Measurements from ENCODE around the gene MOB3B. TPM values are rescaled to one million over a fixed set of nuclear protein-coding genes. Genes with fewer than 3 reads are reported as not detected.

Gene MOB3B
- total and polyA plus RNA-seq, 10 of the 15 experiments (the other 5 are each of a cell fraction or from before 2014, with no cell fraction given) = 0.44 to 2.7 (median 0.91) TPM

- TF ChIP-seq ZBTB40 (IDR thresholded peaks at IDR 0.05; ENCODE audit: borderline replicate concordance) (no peak), TARDBP (IDR thresholded peaks at IDR 0.05; ENCODE audit: borderline replicate concordance) (no peak), IKZF2 (IDR thresholded peaks at IDR 0.05) (no peak), POLR2A (IDR thresholded peaks at IDR 0.05; ENCODE audit: low read depth, low read length) (no peak), RB1 (IDR thresholded peaks at IDR 0.05; ENCODE audit: borderline replicate concordance) (no peak)
Measured at GRCh38 chr9:27433631-27434325, 95.8 kb downstream of the MOB3B start (continued).

DNA sequence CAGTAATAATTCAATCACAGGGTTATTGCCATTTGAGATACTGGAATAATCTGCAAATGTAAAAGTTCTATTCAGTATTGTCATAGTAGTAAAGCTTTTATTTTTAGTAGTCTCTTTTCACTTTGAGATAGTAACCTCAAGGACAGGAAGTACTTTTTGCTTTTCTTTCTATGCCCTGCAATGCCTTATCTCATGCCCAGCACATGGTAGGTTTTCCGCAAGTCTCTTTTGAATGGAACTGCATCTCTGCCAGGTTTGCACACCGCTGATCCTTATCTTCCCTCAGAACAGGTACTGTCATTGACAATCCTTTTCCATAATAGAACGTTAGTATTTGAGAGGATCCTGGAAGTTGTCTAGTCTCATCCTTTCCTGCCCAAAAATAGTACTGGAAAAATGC lies 97.3 kb downstream of the MOB3B start:
- H3K4me2 ChIP-seq (ENCODE audit: control insufficient read depth, insufficient read depth) = no peak overlapping the region
- TF ChIP-seq PKNOX1 (IDR thresholded peaks at IDR 0.05) (no peak), RFX5 (IDR thresholded peaks at IDR 0.05; ENCODE audit: low read depth, low read length) (no peak), SMAD1 (IDR thresholded peaks at IDR 0.05; ENCODE audit: low read depth, partially characterized antibody) (no peak), EP300 (IDR thresholded peaks at IDR 0.05; ENCODE audit: borderline replicate concordance in 1 of 2, control insufficient read depth in 1 of 2, low read depth in 2 of 2, low read length in 2 of 2) (no peak), MYC (IDR thresholded peaks at IDR 0.05; ENCODE audit: insufficient read depth, insufficient read length, insufficient replicate concordance, low read length, severe bottlenecking) (no peak)
- TF ChIP-seq, protein P1, sequence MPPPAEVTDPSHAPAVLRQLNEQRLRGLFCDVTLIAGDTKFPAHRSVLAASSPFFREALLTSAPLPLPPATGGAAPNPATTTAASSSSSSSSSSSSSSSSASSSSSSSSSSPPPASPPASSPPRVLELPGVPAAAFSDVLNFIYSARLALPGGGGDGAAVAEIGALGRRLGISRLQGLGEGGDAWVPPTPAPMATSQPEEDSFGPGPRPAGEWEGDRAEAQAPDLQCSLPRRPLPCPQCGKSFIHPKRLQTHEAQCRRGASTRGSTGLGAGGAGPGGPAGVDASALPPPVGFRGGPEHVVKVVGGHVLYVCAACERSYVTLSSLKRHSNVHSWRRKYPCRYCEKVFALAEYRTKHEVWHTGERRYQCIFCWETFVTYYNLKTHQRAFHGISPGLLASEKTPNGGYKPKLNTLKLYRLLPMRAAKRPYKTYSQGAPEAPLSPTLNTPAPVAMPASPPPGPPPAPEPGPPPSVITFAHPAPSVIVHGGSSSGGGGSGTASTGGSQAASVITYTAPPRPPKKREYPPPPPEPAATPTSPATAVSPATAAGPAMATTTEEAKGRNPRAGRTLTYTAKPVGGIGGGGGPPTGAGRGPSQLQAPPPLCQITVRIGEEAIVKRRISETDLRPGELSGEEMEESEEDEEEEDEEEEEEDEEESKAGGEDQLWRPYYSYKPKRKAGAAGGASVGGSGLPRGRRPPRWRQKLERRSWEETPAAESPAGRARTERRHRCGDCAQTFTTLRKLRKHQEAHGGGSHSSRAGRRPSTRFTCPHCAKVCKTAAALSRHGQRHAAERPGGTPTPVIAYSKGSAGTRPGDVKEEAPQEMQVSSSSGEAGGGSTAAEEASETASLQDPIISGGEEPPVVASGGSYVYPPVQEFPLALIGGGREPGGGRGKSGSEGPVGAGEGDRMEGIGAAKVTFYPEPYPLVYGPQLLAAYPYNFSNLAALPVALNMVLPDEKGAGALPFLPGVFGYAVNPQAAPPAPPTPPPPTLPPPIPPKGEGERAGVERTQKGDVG (CRISPR knock-in tag; IDR thresholded peaks at IDR 0.05) = no peak

More for the DNA sequence above, 97.3 kb downstream of the MOB3B start:
- Histone ChIP-seq H3K79me2 (ENCODE audit: control insufficient read depth, insufficient read depth, low read length) (no peaks in the 10 kb centered on the region), H2AFZ (ENCODE audit: control insufficient read depth, low read depth, low read length) (no peak overlapping the region), H3K9ac (ENCODE audit: control insufficient read depth, insufficient read depth, low read length) (no peak overlapping the region), H3K36me3 (ENCODE audit: control insufficient read depth in 2 of 2, insufficient read depth in 2 of 2, low read length in 1 of 2) (no peaks in the 10 kb centered on the region), H3K4me3 (no peak overlapping the region), H3K4me1 (ENCODE audit: control insufficient read depth, insufficient read depth, low read length) (no peaks in the 10 kb centered on the region), H3K27ac (ENCODE audit: control insufficient read depth, insufficient read depth) (no peak overlapping the region), H4K20me1 (ENCODE audit: control insufficient read depth, insufficient read depth) (no peaks in the 10 kb centered on the region), H3K27me3 (replicated peaks in 1 of 2; ENCODE audit: control insufficient read depth in 2 of 2, insufficient read depth in 2 of 2, low read length in 1 of 2) (no peaks in the 10 kb centered on the region), H3K9me3 (replicated peaks; ENCODE audit: control insufficient read depth, insufficient read depth, low read length) (no peaks in the 10 kb centered on the region)
- intact Hi-C loops (cut with micrococcal nuclease; ENCODE audit: unreplicated experiment) (no loop called here), in situ Hi-C loops (cut with MboI) (no loop called here)
- POLR2A ChIA-PET = interaction anchor here (1.0 kb wide), 1 partner anchor 33 kb away, joined by 3 read pairs; no protein-coding TSS in a partner anchor
- FAIRE-seq (no peak), ATAC-seq (no peak), DNase-seq (ENCODE audit: low read depth, low spot score) (no peak)
- RAD21 ChIA-PET (ENCODE audit: unreplicated experiment) = interaction anchor here (1.5 kb wide), 1 partner anchor 99 kb away, joined by 3 read pairs; no protein-coding TSS in a partner anchor
- SMC1A ChIA-PET (ENCODE audit: uncharacterized antibody, unreplicated experiment) = interaction anchor here (0.6 to 0.8 kb wide), 2 partner anchors 12 to 57 kb away, joined by 3 to 5 read pairs; no protein-coding TSS in a partner anchor
- WGBS (ENCODE audit: insufficient coverage, insufficient replicate concordance, low lambda C conversion rate, missing lambda C conversion rate) = 45% methylated on average over 3 of the region's 3 CpGs
- BruUV-seq (replicated peaks) = no TSS peak
- CTCF ChIA-PET = interaction anchor here (1.4 kb wide), 1 partner anchor 98 kb away, joined by 3 read pairs; no protein-coding TSS in a partner anchor

All from GM12878 (cell line).